ENCODE measurements around the gene AP3B1.
"Not testable (repeated sequence)": the region's sequence is repeated elsewhere in the genome, so short reads cannot be mapped to it uniquely, and the experiment has no call there.

AP3B1 gene

GRCh38 chr5:78187172-78187571 lies 107.3 kb downstream of the AP3B1 start:
- peaks cover 2% of the 10 kb centered on the region; the same call in 1 of the 2 replicates for H3K36me3 ChIP-seq (ENCODE audit: low read length)
- H3K9me2 ChIP-seq (replicated peaks; ENCODE audit: insufficient read depth, low read length): no peaks in the 10 kb centered on the region
- no peak overlapping the region for H3K4me3 ChIP-seq (ENCODE audit: insufficient read depth, low read length, poor library complexity, severe bottlenecking)
- H3K27ac ChIP-seq (ENCODE audit: low read depth, low read length): no peak overlapping the region
- no peaks in the 10 kb centered on the region for H3K27me3 ChIP-seq (ENCODE audit: low read length)
- H3K4me2 ChIP-seq (ENCODE audit: low read depth, low read length, poor library complexity, severe bottlenecking): no peak overlapping the region
- no peaks in the 10 kb centered on the region for H3K9me3 ChIP-seq (ENCODE audit: insufficient read depth, low read length)
- no peak overlapping the region for H3K9ac ChIP-seq (ENCODE audit: low read length)
- no peaks in the 10 kb centered on the region for H3K79me2 ChIP-seq (ENCODE audit: insufficient read depth, low read length)
- TF ChIP-seq EZH2phosphoT487 (conservative IDR thresholded peaks at IDR 0.05; ENCODE audit: low read length) (no peak), CTCF (IDR thresholded peaks at IDR 0.05; ENCODE audit: insufficient read depth, low read length, poor library complexity, severe bottlenecking) (no peak)
- no peak overlapping the region for H2AFZ ChIP-seq (ENCODE audit: low read depth, low read length, severe bottlenecking)
- H4K20me1 ChIP-seq (ENCODE audit: low read depth, low read length): no peaks in the 10 kb centered on the region
- H3F3A ChIP-seq (ENCODE audit: insufficient read depth): peaks cover 6% of the 10 kb centered on the region; the same call in 1 of the 2 replicates

GRCh38 chr5:78182838-78183237 lies 111.7 kb downstream of the AP3B1 start:
- no peak for TF ChIP-seq CTCF (IDR thresholded peaks at IDR 0.05; ENCODE audit: insufficient read depth, low read length, poor library complexity, severe bottlenecking)
- TF ChIP-seq EZH2phosphoT487 (conservative IDR thresholded peaks at IDR 0.05; ENCODE audit: low read length): no peak
- H3K9me2 ChIP-seq (replicated peaks; ENCODE audit: insufficient read depth, low read length): no peaks in the 10 kb centered on the region
- H3F3A ChIP-seq (ENCODE audit: insufficient read depth): peaks cover 6% of the 10 kb centered on the region; the same call in 1 of the 2 replicates
- no peak overlapping the region for H3K4me3 ChIP-seq (ENCODE audit: insufficient read depth, low read length, poor library complexity, severe bottlenecking)
- H3K9ac ChIP-seq (ENCODE audit: low read length): no peak overlapping the region
- no peak overlapping the region for H3K4me2 ChIP-seq (ENCODE audit: low read depth, low read length, poor library complexity, severe bottlenecking)
- no peaks in the 10 kb centered on the region for H3K27me3 ChIP-seq (ENCODE audit: low read length)
- no peaks in the 10 kb centered on the region for H3K9me3 ChIP-seq (ENCODE audit: insufficient read depth, low read length)
- no peaks in the 10 kb centered on the region for H4K20me1 ChIP-seq (ENCODE audit: low read depth, low read length)
- H3K27ac ChIP-seq (ENCODE audit: low read depth, low read length): no peak overlapping the region
- no peaks in the 10 kb centered on the region; the same call in 1 of the 2 replicates for H3K36me3 ChIP-seq (ENCODE audit: low read length)
- no peaks in the 10 kb centered on the region for H3K79me2 ChIP-seq (ENCODE audit: insufficient read depth, low read length)
- H2AFZ ChIP-seq (ENCODE audit: low read depth, low read length, severe bottlenecking): no peak overlapping the region

GRCh38 chr5:78178356-78178755 lies 116.1 kb downstream of the AP3B1 start:
- H3K9ac ChIP-seq (ENCODE audit: low read length): no peak overlapping the region

GRCh38 chr5:78170335-78170734 lies 124.2 kb downstream of the AP3B1 start:
- H3K9me3 ChIP-seq (ENCODE audit: insufficient read depth, low read length); H3K4me2 ChIP-seq (ENCODE audit: low read depth, low read length, poor library complexity, severe bottlenecking); H3K4me3 ChIP-seq (ENCODE audit: insufficient read depth, low read length, poor library complexity, severe bottlenecking); H3K27ac ChIP-seq (ENCODE audit: low read depth, low read length); H3K9me2 ChIP-seq (replicated peaks; ENCODE audit: insufficient read depth, low read length); H2AFZ ChIP-seq (ENCODE audit: low read depth, low read length, severe bottlenecking); H3K9ac ChIP-seq (ENCODE audit: low read length); H3F3A ChIP-seq (ENCODE audit: insufficient read depth); H4K20me1 ChIP-seq (ENCODE audit: low read depth, low read length); H3K36me3 ChIP-seq (ENCODE audit: low read length); H3K27me3 ChIP-seq (ENCODE audit: low read length); H3K79me2 ChIP-seq (ENCODE audit: insufficient read depth, low read length): not testable (repeated sequence)

More at GRCh38 chr5:78178356-78178755, 116.1 kb downstream of the AP3B1 start:
- no peaks in the 10 kb centered on the region for H3K9me3 ChIP-seq (ENCODE audit: insufficient read depth, low read length)
- TF ChIP-seq CTCF (IDR thresholded peaks at IDR 0.05; ENCODE audit: insufficient read depth, low read length, poor library complexity, severe bottlenecking) (no peak), EZH2phosphoT487 (conservative IDR thresholded peaks at IDR 0.05; ENCODE audit: low read length) (no peak)
- no peaks in the 10 kb centered on the region for H4K20me1 ChIP-seq (ENCODE audit: low read depth, low read length)
- no peak overlapping the region for H3K4me3 ChIP-seq (ENCODE audit: insufficient read depth, low read length, poor library complexity, severe bottlenecking)
- no peaks in the 10 kb centered on the region for H3K9me2 ChIP-seq (replicated peaks; ENCODE audit: insufficient read depth, low read length)
- H3K27me3 ChIP-seq (ENCODE audit: low read length): no peaks in the 10 kb centered on the region
- no peaks in the 10 kb centered on the region for H3F3A ChIP-seq (ENCODE audit: insufficient read depth)
- H2AFZ ChIP-seq (ENCODE audit: low read depth, low read length, severe bottlenecking): no peak overlapping the region
- no peak overlapping the region for H3K4me2 ChIP-seq (ENCODE audit: low read depth, low read length, poor library complexity, severe bottlenecking)
- H3K36me3 ChIP-seq (ENCODE audit: low read length): peaks cover 6% of the 10 kb centered on the region
- H3K79me2 ChIP-seq (ENCODE audit: insufficient read depth, low read length): no peaks in the 10 kb centered on the region
- H3K27ac ChIP-seq (ENCODE audit: low read depth, low read length): no peak overlapping the region

Measured in SU-DHL-6 (cell line).